Measurements from ENCODE around the gene ELAC2. TPM values are rescaled to one million over a fixed set of nuclear protein-coding genes. Genes with fewer than 3 reads are reported as not detected.
"Not testable (repeated sequence)": the region's sequence is repeated elsewhere in the genome, so short reads cannot be mapped to it uniquely, and the experiment has no call there.

ELAC2 gene
- total and polyA plus RNA-seq, 12 donors, result 55.5 to 136 (median 74.1) TPM

DNA sequence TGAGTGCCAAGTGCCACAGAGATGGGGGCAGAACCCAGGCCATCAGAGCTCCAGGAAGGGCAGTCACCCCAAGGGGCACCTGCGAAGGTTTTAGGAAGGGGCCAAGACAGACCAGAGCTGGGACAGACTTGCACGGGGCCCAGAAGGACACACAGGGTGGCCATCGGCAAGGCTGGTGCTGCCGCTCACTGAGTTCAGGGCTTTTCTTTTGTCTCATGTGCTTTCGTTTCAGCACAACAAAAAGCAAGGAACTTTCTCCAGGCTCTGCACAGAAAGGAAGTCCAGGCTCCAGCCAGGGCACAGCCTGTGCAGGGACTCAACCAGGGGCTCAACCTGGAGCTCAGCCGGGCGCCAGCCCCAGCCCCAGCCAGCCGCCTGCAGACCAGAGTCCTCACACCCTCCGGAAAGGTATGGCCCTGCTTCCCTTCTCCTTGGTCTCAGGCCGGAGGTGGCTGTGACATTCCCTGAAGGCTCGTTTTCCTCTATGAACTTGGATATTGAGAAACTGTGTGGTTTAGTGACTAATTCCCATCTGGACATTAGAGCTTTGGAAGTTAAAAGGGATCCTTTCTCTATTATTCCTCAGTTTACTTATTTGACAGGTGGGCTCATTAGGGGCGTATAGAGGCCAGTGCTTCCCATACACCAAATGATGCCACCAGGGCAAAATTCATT, 37.9 kb downstream of the ELAC2 start:
- H3K4me3 ChIP-seq, result no peak overlapping the region
- H3K27ac ChIP-seq, result no peak overlapping the region
- 88 to 89% (median 88%) methylated on average over 10 to 12 of the region's 12 CpGs for WGBS, 4 donors
- H3K4me1 ChIP-seq (replicated peaks in 1 of 2), result peaks cover 0 to 2% of the 10 kb centered on the region in 2 donors
- H3K36me3 ChIP-seq (replicated peaks in 1 of 2), result no peaks in the 10 kb centered on the region
- H3K9me3 ChIP-seq (replicated peaks in 1 of 3), result no peaks in the 10 kb centered on the region
- no peak for DNase-seq
- intact Hi-C loops (cut with DNase I), result no loop called here
- no peaks in the 10 kb centered on the region for H3K27me3 ChIP-seq
- TF ChIP-seq, protein P1, sequence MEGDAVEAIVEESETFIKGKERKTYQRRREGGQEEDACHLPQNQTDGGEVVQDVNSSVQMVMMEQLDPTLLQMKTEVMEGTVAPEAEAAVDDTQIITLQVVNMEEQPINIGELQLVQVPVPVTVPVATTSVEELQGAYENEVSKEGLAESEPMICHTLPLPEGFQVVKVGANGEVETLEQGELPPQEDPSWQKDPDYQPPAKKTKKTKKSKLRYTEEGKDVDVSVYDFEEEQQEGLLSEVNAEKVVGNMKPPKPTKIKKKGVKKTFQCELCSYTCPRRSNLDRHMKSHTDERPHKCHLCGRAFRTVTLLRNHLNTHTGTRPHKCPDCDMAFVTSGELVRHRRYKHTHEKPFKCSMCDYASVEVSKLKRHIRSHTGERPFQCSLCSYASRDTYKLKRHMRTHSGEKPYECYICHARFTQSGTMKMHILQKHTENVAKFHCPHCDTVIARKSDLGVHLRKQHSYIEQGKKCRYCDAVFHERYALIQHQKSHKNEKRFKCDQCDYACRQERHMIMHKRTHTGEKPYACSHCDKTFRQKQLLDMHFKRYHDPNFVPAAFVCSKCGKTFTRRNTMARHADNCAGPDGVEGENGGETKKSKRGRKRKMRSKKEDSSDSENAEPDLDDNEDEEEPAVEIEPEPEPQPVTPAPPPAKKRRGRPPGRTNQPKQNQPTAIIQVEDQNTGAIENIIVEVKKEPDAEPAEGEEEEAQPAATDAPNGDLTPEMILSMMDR (IDR thresholded peaks at IDR 0.05), result no peak

DNA sequence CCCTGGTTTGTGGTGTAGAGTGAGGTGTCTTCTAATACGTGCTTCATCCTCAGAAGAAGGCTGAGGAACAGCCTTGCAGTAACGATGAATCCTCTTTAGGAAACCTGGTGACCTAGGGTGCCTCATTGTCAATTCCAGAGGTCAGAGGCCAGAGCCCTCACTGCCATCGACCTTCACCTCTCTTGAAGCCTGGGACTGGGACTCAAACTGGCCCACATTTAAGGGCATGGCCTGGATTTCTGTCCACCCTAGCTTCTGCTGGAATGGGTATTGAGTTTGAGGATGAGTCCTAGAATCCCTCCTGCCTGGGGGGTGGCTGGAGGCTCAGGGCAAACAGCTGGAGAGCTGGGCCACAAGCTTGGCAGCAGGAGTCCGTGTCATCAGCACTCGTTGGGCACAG, 38.6 kb downstream of the ELAC2 start:
- Histone ChIP-seq H3K4me3 (no peak overlapping the region), H3K36me3 (replicated peaks in 1 of 2) (no peaks in the 10 kb centered on the region), H3K4me1 (replicated peaks in 1 of 2) (no peaks in the 10 kb centered on the region), H3K27ac (no peak overlapping the region), H3K9me3 (replicated peaks in 1 of 3) (no peaks in the 10 kb centered on the region), H3K27me3 (no peaks in the 10 kb centered on the region)
- DNase-seq, result no peak
- intact Hi-C loops (cut with DNase I), result no loop called here
- no peak for TF ChIP-seq POLR2A (IDR thresholded peaks at IDR 0.05)
- TF ChIP-seq, protein P1 (IDR thresholded peaks at IDR 0.05), result no peak
- 83 to 98% (median 87%) methylated on average over 5 of the region's 5 CpGs for WGBS, 4 donors

DNA sequence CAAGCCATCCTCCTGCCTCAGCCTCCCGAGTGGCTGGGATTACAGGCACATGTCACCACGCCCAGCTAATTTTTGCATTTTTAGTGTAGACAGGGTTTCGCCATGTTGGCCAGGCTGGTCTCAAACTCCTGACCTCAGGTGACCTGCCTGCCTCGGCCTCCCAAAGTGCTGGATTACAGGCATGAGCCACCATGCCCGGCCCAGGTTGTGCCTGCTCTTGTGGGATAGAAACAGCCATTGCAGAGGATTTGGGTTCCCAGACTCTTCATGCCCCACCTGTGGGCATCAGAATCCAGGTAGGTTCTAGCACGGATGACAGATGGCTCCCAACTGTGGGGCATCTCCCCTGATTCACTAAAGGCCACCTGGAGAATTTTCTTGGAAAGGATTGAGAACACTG, 39.0 kb downstream of the ELAC2 start:
- H3K27ac ChIP-seq; H3K4me3 ChIP-seq; H3K4me1 ChIP-seq (replicated peaks in 1 of 2); H3K9me3 ChIP-seq (replicated peaks in 1 of 3); intact Hi-C loops (cut with DNase I); H3K36me3 ChIP-seq (replicated peaks in 1 of 2); DNase-seq; H3K27me3 ChIP-seq: not testable (repeated sequence)
- WGBS, 4 donors, result 71 to 93% (median 91%) methylated on average over 1 to 6 of the region's 6 CpGs

DNA sequence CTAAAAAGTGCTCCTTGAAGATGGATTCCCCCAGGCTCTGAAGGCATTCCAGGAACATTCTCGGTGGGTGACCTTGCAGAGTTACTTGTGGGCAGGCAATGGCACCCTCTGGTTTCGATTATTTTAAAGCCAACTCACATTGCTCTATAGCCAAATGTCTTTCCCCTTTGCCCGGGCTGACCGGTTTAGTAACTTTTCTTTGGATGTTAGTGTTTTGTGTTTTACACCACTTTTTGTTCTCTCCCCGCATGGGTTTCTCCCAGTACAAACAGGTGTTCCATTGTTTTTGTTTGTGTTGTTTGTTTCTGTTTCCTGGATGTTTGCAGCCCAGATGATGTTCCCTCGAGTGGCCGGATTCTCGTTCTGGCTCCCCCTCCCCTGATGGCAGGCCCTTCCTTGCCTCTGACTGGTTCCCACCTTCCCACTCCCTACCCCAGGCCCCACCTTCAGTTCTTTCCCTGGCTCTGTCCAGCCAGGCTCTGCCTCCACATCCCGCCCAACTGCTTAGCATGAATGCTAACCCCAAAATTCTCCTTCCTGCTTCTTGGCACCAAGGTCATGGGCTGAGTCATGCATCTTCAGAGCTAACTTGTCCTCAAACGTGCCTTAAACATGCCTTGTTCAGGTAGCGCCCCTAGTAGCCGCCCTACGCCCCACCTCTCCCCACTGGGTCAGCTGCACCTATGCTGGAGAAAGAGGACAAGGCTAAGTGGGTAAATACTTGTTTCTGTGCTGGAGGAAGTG, 40.6 kb downstream of the ELAC2 start:
- no peak for DNase-seq
- 66 to 76% (median 71%) methylated on average over 13 of the region's 13 CpGs for WGBS, 4 donors
- H3K4me1 ChIP-seq (replicated peaks in 1 of 2), result no peaks in the 10 kb centered on the region
- H3K27ac ChIP-seq, result no peak overlapping the region
- no peak for TF ChIP-seq POLR2A (IDR thresholded peaks at IDR 0.05)
- TF ChIP-seq, protein P1 (IDR thresholded peaks at IDR 0.05), result no peak
- H3K36me3 ChIP-seq (replicated peaks in 1 of 2), result no peaks in the 10 kb centered on the region
- no peak overlapping the region for H3K4me3 ChIP-seq
- intact Hi-C loops (cut with DNase I), result no loop called here
- no peaks in the 10 kb centered on the region for H3K9me3 ChIP-seq (replicated peaks in 1 of 3)
- H3K27me3 ChIP-seq, result peaks cover 2% of the 10 kb centered on the region
